CD4-positive, alpha-beta memory T cell (primary cell): ENCODE data around the gene TMEM237. TPM values are rescaled to one million over a fixed set of nuclear protein-coding genes. Genes with fewer than 3 reads are reported as not detected.
A peak's percentile ranks its signal among the peaks of the same experiment; 100 is the strongest.

Experiments used
- CTCF ChIA-PET: fragments of 350-600 bp; sonication (Branson Sonifier 250); formaldehyde crosslinking; loops from one replicate; lab custom pipeline; 2021; ENCODE audit warnings: inconsistent platforms; ENCODE audit not compliant: partially characterized antibody; lab: Charles Lee
- POLR2A ChIA-PET: fragments of 350-600 bp; sonication (Branson Sonifier 250); formaldehyde crosslinking; loops from one replicate; lab custom pipeline; 2021; ENCODE audit not compliant: partially characterized antibody; lab: Charles Lee
- DNase-seq, 5 donors: peaks; one replicate each; pipeline versions ENCODE4 v3.0.0 to v3.0.0-alpha.2; 2020 to 2022; ENCODE audit warnings: mixed read lengths in 1 of 5
- H3K27ac ChIP-seq: one replicate; pipeline ENCODE4 v1.7.0; 2013; ENCODE audit warnings: low read depth, low read length
- H3K27me3 ChIP-seq: 2 replicates; pipeline ENCODE4 v1.7.0; 2013; ENCODE audit warnings: mild to moderate bottlenecking, low read length, moderate library complexity; ENCODE audit not compliant: insufficient read depth
- H3K36me3 ChIP-seq: 2 replicates; pipeline ENCODE4 v1.7.0; 2013; ENCODE audit warnings: mild to moderate bottlenecking, low read length, moderate library complexity; ENCODE audit not compliant: insufficient read depth
- H3K4me1 ChIP-seq: 2 replicates; pipeline ENCODE4 v1.7.0; 2013; ENCODE audit warnings: mild to moderate bottlenecking, low read length, moderate library complexity; ENCODE audit not compliant: insufficient read depth
- H3K4me3 ChIP-seq, 2 donors: one replicate each; pipeline ENCODE4 v1.7.0; 2013; ENCODE audit warnings: low read length in 2 of 2, mild to moderate bottlenecking in 1 of 2
- H3K9me3 ChIP-seq, 2 donors: one replicate each; pipeline ENCODE4 v1.7.0; 2013; ENCODE audit warnings: low read length in 2 of 2, control low read depth in 1 of 2; ENCODE audit not compliant: control insufficient read depth in 1 of 2
- H3K27ac Mint-ChIP-seq, 7 donors: one replicate each; pipeline ENCODE4 v1.8.0; 2020 to 2021; ENCODE audit warnings: mixed read lengths in 7 of 7, mild to moderate bottlenecking in 6 of 7, inconsistent platforms in 3 of 7, moderate library complexity in 3 of 7
- H3K27me3 Mint-ChIP-seq, 2 donors: one replicate each; pipeline ENCODE4 v1.8.0; 2020 to 2021; ENCODE audit warnings: mixed read lengths in 2 of 2
- H3K36me3 Mint-ChIP-seq, 2 donors: one replicate each; pipeline ENCODE4 v1.8.0; 2020 to 2021; ENCODE audit warnings: mixed read lengths in 2 of 2, inconsistent platforms in 1 of 2, mild to moderate bottlenecking in 1 of 2
- H3K4me1 Mint-ChIP-seq, 4 donors: one replicate each; pipeline ENCODE4 v1.8.0; 2020 to 2021; ENCODE audit warnings: mixed read lengths in 4 of 4, mild to moderate bottlenecking in 1 of 4
- H3K4me3 Mint-ChIP-seq, 8 donors: one replicate each; pipeline ENCODE4 v1.8.0; 2020 to 2021; ENCODE audit warnings: mixed read lengths in 8 of 8, mild to moderate bottlenecking in 7 of 8, moderate library complexity in 6 of 8, inconsistent platforms in 3 of 8
- H3K9me3 Mint-ChIP-seq, 8 donors: one replicate each; pipeline ENCODE4 v1.8.0; 2020 to 2021; ENCODE audit warnings: mixed read lengths in 8 of 8, mild to moderate bottlenecking in 5 of 8, inconsistent platforms in 3 of 8, moderate library complexity in 1 of 8
- intact Hi-C: fragments of 100-400 bp; cut with micrococcal nuclease; formaldehyde crosslinking; loops from one replicate; pipeline ENCODE4 v1.15.1; 2023
- polyA plus RNA-seq, 2 donors: library from polyadenylated mRNA; unstranded; fragments of 300-500 nt; fragmentation: Illumina TruSeq; gene quantifications; one replicate each; pipeline ENCODE4 v1.2.3, GENCODE V29; 2021
- total RNA-seq, 2 experiments: library from RNA; stranded (reverse); gene quantifications; one replicate each; pipeline ENCODE4 v1.2.3, GENCODE V29; 2021

The TMEM237 gene
- total and polyA plus RNA-seq, 4 experiments from 2014 or later, result 2.4 to 5.2 (median 3.8) TPM

DNA sequence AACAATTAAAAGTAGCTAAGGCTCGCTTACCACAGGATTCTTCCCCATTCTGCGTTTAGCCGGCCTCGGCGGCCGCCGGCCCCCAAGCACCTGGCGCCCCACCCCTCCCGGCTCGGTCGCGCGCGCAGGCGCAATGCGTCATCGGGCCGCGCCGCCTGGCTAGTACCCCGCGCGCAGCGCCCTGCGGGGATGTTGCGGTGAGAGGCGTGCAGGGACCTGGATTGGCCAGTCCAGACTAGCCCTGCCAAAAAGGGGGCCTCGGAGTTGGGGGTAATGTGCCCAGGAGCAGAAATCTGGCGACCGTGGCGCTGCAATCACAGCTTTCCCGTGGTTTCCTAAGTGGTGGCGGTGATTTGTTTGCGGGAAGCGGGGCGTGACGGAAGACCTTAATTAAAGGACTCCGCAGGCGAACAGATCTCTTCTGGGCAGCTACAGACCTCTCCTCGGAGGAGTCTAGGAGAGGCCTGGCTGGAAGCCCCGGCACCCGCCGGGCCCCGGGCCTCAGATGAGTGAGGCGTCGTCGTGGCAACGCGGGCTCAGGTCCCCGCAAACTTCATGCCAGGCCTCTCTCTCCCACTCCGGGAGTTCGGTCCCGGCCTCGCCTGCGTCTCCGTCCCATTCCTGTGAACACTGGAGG lies 606 bp downstream of the TMEM237 start:
- Mint-ChIP-seq H3K36me3 (peaks cover 0 to 8% of the 10 kb centered on the region in 2 donors), H3K9me3 (no peaks in the 10 kb centered on the region), H3K4me3 (peak overlapping the region; percentile 89 to 99 (median 96)), H3K27ac (peak overlapping the region; percentile 95 to 100 (median 96)), H3K27me3 (no peaks in the 10 kb centered on the region), H3K4me1 (peaks cover 7 to 23% (median 7%) of the 10 kb centered on the region in 4 donors)
- Histone ChIP-seq H3K27me3 (no peaks in the 10 kb centered on the region), H3K27ac (peak overlapping the region; percentile 83), H3K4me3 (peak overlapping the region; percentile 92 to 97), H3K9me3 (no peaks in the 10 kb centered on the region), H3K4me1 (no peaks in the 10 kb centered on the region), H3K36me3 (no peaks in the 10 kb centered on the region)
- intact Hi-C loops, result loop anchor here (1.0 to 5.0 kb wide), 7 partner anchors 139 to 930 kb away; partner anchors contain the start of genes BMPR2, FZD7, ORC2 and STRADB
- CTCF ChIA-PET, result interaction anchor here (0.8 to 1.0 kb wide), 2 partner anchors 190 to 411 kb away, joined by 3 read pairs; no protein-coding TSS in a partner anchor
- peak; percentile 83 to 91 (median 89) for DNase-seq
- POLR2A ChIA-PET, result interaction anchor here (0.7 to 2.9 kb wide), 14 partner anchors 9 to 930 kb away, joined by 3 to 29 read pairs (median 4); partner anchors contain the start of genes ALS2, BZW1, CASP8 and CFLAR

DNA sequence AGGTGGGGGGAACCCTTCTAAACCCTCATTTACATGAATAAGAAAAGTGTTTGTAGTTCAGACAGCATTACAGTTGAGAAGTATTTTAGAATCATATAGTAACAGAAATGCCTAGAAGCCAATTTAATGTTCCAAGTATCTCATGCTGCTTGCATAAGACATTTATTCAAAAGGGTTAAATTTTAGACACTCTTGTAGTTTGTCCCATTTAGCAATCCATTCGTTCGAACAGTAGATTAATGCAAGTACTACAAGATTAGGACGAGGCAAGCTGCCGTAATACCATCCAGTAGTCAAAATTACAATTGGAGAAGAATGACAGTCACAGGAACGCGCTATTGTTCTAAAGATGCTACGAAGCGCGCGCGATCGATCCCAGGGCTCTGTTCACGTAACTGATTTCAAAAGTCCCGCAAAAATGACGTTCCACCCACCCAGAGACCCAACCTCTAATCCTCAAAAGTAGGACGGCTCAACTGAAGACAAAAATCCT lies 1.2 kb downstream of the TMEM237 start:
- Histone ChIP-seq H3K4me3 (peak overlapping the region; percentile 92 to 97), H3K4me1 (no peaks in the 10 kb centered on the region), H3K27ac (peak overlapping the region; percentile 83), H3K9me3 (no peaks in the 10 kb centered on the region), H3K27me3 (no peaks in the 10 kb centered on the region), H3K36me3 (no peaks in the 10 kb centered on the region)
- CTCF ChIA-PET, result interaction anchor here (0.8 kb wide), 1 partner anchor 189 kb away, joined by 3 read pairs; no protein-coding TSS in a partner anchor
- H3K27ac Mint-ChIP-seq, result peak overlapping the region; percentile 95 to 100 (median 96)
- intact Hi-C loops, result loop anchor here (1.0 to 5.0 kb wide), 7 partner anchors 139 to 929 kb away; partner anchors contain the start of genes BMPR2, FZD7, ORC2 and STRADB
- peaks cover 0 to 8% of the 10 kb centered on the region in 2 donors for H3K36me3 Mint-ChIP-seq
- no peaks in the 10 kb centered on the region for H3K9me3 Mint-ChIP-seq
- POLR2A ChIA-PET, result interaction anchor here (0.7 to 2.9 kb wide), 11 partner anchors 8 to 929 kb away, joined by 3 to 29 read pairs (median 4); partner anchors contain the start of genes ALS2, BZW1, CASP8 and CLK1
- H3K27me3 Mint-ChIP-seq, result no peaks in the 10 kb centered on the region
- H3K4me3 Mint-ChIP-seq, result peak overlapping the region; percentile 89 to 99 (median 96)
- peak in 1 of 5 donors; percentile 78 for DNase-seq
- H3K4me1 Mint-ChIP-seq, result peaks cover 7 to 23% (median 7%) of the 10 kb centered on the region in 4 donors

DNA sequence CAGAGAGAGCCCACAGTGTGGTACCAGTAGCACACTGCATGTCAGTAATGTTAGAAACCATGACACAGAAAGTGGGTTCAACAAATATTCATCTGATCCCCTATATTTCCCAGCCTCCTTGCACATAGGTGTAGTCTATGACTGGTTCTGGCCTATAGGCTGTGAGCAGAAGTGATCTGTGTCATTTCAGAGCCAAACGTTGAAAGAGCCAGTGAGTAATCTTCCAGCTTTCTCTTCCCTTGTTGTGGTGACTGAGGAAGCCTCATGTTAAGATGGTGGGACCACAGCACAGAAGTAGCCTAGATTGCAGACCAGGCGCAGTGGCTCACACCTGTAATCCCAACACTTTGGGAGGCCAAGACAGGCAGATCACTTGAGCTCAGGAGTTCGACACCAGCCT lies 4.1 kb downstream of the TMEM237 start:
- no peaks in the 10 kb centered on the region for H3K9me3 Mint-ChIP-seq
- no peak overlapping the region for H3K27ac ChIP-seq
- H3K36me3 ChIP-seq, result no peaks in the 10 kb centered on the region
- ChIA-PET POLR2A (no interaction called here), CTCF (no interaction called here)
- H3K4me3 Mint-ChIP-seq, result no peak overlapping the region
- no peaks in the 10 kb centered on the region for H3K4me1 ChIP-seq
- peaks cover 6 to 20% (median 7%) of the 10 kb centered on the region in 4 donors for H3K4me1 Mint-ChIP-seq
- no peaks in the 10 kb centered on the region for H3K27me3 Mint-ChIP-seq
- H3K27me3 ChIP-seq, result no peaks in the 10 kb centered on the region
- intact Hi-C loops, result no loop called here
- peaks cover 4 to 8% of the 10 kb centered on the region in 2 donors for H3K36me3 Mint-ChIP-seq
- DNase-seq, result no peak
- H3K27ac Mint-ChIP-seq, result peak overlapping the region in 1 of 7 donors; percentile 48
- no peaks in the 10 kb centered on the region for H3K9me3 ChIP-seq
- no peak overlapping the region for H3K4me3 ChIP-seq

DNA sequence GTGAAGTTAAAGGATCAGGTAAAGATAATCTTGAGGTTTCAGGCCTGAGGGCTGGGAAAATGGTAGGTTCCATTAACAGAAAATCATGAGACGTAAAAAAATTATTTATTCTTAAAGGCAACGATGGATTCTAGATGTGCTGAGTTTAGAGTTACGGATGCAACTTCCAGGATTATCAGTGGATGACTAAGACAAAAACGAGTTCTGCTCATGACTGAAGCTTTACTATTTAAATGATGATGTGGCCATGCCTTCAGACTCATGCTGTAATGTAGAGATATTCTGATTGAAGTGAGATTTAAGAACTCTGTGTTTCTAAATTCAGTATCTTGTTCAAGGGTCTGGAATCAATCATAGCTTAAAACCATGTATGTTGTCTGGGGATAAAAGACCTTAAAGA lies 5.0 kb downstream of the TMEM237 start:
- no peaks in the 10 kb centered on the region for H3K9me3 ChIP-seq
- intact Hi-C loops, result no loop called here
- CTCF ChIA-PET, result no interaction called here
- H3K4me1 Mint-ChIP-seq, result peaks cover 3 to 11% (median 6%) of the 10 kb centered on the region in 4 donors
- H3K27ac Mint-ChIP-seq, result no peak overlapping the region
- DNase-seq, result no peak
- no peak overlapping the region for H3K27ac ChIP-seq
- H3K36me3 Mint-ChIP-seq, result peaks cover 4 to 7% of the 10 kb centered on the region in 2 donors
- H3K4me3 ChIP-seq, result no peak overlapping the region
- H3K9me3 Mint-ChIP-seq, result no peaks in the 10 kb centered on the region
- H3K27me3 ChIP-seq, result no peaks in the 10 kb centered on the region
- H3K4me1 ChIP-seq, result no peaks in the 10 kb centered on the region
- POLR2A ChIA-PET, result no interaction called here
- no peaks in the 10 kb centered on the region for H3K27me3 Mint-ChIP-seq
- no peak overlapping the region for H3K4me3 Mint-ChIP-seq
- no peaks in the 10 kb centered on the region for H3K36me3 ChIP-seq

DNA sequence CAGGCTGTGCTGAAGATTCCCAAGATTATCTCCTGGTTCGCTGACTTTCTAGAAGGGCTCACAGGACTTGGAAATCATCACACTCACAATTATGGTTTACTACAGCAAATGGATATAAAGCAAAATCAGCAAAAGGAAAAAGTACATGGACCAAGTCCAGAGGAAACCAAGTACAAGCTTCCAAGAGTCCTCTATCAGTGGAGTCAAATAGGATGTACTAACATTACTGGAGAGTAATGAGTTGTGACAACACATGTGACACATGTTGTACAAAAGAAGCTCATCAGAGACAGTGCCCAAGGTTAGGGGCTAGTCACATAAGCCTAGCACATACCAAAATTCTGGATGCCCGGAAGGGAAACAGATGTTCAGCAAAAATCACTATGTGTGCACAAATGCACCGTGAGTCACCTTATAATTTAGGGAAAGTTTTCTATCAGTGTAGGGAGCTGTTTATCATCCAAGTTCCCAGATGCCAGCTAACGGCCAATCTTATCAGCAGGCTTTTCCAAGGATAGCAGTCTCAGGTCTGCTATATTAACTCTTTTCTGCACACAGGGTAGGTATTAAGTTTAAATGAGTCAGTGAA lies 9.5 kb downstream of the TMEM237 start:
- Mint-ChIP-seq H3K9me3 (no peaks in the 10 kb centered on the region), H3K27me3 (no peaks in the 10 kb centered on the region), H3K4me3 (no peak overlapping the region), H3K4me1 (no peaks in the 10 kb centered on the region), H3K36me3 (peaks cover 7 to 15% of the 10 kb centered on the region in 2 donors), H3K27ac (no peak overlapping the region)
- DNase-seq, result no peak
- Histone ChIP-seq H3K36me3 (no peaks in the 10 kb centered on the region), H3K27ac (no peak overlapping the region), H3K4me1 (no peaks in the 10 kb centered on the region), H3K4me3 (no peak overlapping the region), H3K27me3 (no peaks in the 10 kb centered on the region), H3K9me3 (no peaks in the 10 kb centered on the region)
- intact Hi-C loops, result no loop called here
- ChIA-PET POLR2A (interaction anchor here (1.0 kb wide), 1 partner anchor 9 kb away, joined by 3 read pairs; no protein-coding TSS in a partner anchor), CTCF (no interaction called here)

DNA sequence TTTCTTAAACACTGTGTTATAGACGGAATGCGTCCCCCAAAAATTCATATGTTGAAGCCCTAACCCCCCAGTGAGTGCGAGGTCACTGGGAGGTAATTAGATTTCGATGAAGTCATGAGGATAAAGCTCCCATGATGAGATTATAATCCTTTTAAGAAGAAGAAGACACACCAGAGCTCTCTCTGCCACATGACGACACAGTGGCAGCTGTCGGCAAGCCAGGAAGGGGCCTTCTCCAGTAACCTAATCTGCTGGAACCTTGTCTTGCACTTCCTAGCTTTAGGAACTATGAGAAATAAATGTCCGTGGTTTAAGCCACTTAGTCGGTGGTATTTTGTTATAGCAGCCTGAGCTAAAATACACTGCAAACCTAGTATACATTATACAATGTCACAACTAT lies 12.3 kb downstream of the TMEM237 start:
- Mint-ChIP-seq H3K4me3 (no peak overlapping the region), H3K27ac (no peak overlapping the region), H3K9me3 (no peaks in the 10 kb centered on the region), H3K27me3 (no peaks in the 10 kb centered on the region), H3K4me1 (no peaks in the 10 kb centered on the region), H3K36me3 (peaks cover 7 to 15% of the 10 kb centered on the region in 2 donors)
- DNase-seq, result no peak
- Histone ChIP-seq H3K36me3 (no peaks in the 10 kb centered on the region), H3K4me3 (no peak overlapping the region), H3K27ac (no peak overlapping the region), H3K27me3 (no peaks in the 10 kb centered on the region), H3K4me1 (no peaks in the 10 kb centered on the region), H3K9me3 (no peaks in the 10 kb centered on the region)
- intact Hi-C loops, result no loop called here
- POLR2A ChIA-PET, result interaction anchor here (0.7 kb wide), 1 partner anchor 174 kb away, joined by 3 read pairs; no protein-coding TSS in a partner anchor
- CTCF ChIA-PET, result no interaction called here

DNA sequence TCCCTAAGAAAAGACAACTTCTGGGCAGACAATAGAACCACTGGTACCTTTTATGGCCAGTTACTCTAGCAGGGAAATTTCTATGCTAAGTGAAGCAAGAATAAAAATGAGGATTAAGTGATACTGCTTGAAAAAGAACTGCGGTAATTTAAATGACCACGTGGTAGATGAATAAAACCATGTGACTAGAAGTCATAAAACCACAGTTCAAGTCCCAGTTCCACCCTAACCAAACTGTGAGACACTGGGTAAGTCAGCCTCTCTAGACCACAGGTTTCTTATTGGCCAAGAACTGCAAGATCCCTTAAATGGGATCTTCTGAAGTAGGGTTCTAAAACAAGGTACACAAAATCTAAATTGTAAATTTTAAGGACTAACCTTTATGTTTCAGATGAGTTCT lies 12.7 kb downstream of the TMEM237 start:
- H3K4me3 ChIP-seq, result no peak overlapping the region
- no peak overlapping the region for H3K4me3 Mint-ChIP-seq
- no peaks in the 10 kb centered on the region for H3K9me3 ChIP-seq
- no peak for DNase-seq
- H3K27ac Mint-ChIP-seq, result no peak overlapping the region
- ChIA-PET CTCF (no interaction called here), POLR2A (no interaction called here)
- no peak overlapping the region for H3K27ac ChIP-seq
- H3K4me1 Mint-ChIP-seq, result no peaks in the 10 kb centered on the region
- H3K27me3 Mint-ChIP-seq, result no peaks in the 10 kb centered on the region
- H3K4me1 ChIP-seq, result no peaks in the 10 kb centered on the region
- no peaks in the 10 kb centered on the region for H3K36me3 ChIP-seq
- no peaks in the 10 kb centered on the region for H3K9me3 Mint-ChIP-seq
- intact Hi-C loops, result no loop called here
- H3K27me3 ChIP-seq, result no peaks in the 10 kb centered on the region
- H3K36me3 Mint-ChIP-seq, result peaks cover 7 to 16% of the 10 kb centered on the region in 2 donors
